Fibroblast of lung (primary cell): ENCODE measurements around the gene HIP1. TPM values are rescaled to one million over a fixed set of nuclear protein-coding genes. Genes with fewer than 3 reads are reported as not detected.
"Not testable (repeated sequence)": the region's sequence is repeated elsewhere in the genome, so short reads cannot be mapped to it uniquely, and the experiment has no call there.

ENCODE experiments used
- DNase-seq, 2 donors: peaks; one replicate each; pipeline versions ENCODE4 v3.0.0 to v3.0.0-alpha.2; 2010; ENCODE audit warnings: low read depth in 2 of 2
- H2AFZ ChIP-seq: 2 replicates; pipeline ENCODE4 v1.5.1; 2012; ENCODE audit warnings: low read length, control low read depth, inconsistent platforms
- H3K27ac ChIP-seq: 2 replicates; pipeline ENCODE4 v1.5.1; 2011; ENCODE audit warnings: low read length, control low read depth; ENCODE audit not compliant: insufficient read depth
- H3K27me3 ChIP-seq: 2 replicates; pipeline ENCODE4 v1.5.1; 2011; ENCODE audit warnings: mild to moderate bottlenecking, low read length; ENCODE audit not compliant: control insufficient read depth, insufficient read depth
- H3K36me3 ChIP-seq: 2 replicates; pipeline ENCODE4 v1.5.1; 2011; ENCODE audit warnings: low read length; ENCODE audit not compliant: control insufficient read depth, insufficient read depth
- H3K4me1 ChIP-seq: 2 replicates; pipeline ENCODE4 v1.5.1; 2011; ENCODE audit warnings: low read length; ENCODE audit not compliant: control insufficient read depth, insufficient read depth; ENCODE audit errors: extremely low read depth
- H3K4me2 ChIP-seq: 2 replicates; pipeline ENCODE4 v1.5.1; 2011; ENCODE audit warnings: low read length, control low read depth; ENCODE audit not compliant: insufficient read depth; ENCODE audit errors: extremely low read depth
- H3K4me3 ChIP-seq, 4 experiments: fragments of 200-600 bp in 1 of 4; sonication (generic) in 1 of 4; replicated peaks in 1 of 4; 2 replicates each; pipeline ENCODE4 v1.5.1; 2011 to 2016; ENCODE audit warnings: low read length in 4 of 4, low read depth in 3 of 4, mild to moderate bottlenecking in 3 of 4, control low read depth in 2 of 4, inconsistent platforms in 1 of 4, mixed read lengths in 1 of 4; ENCODE audit not compliant: insufficient read depth in 1 of 4; ENCODE audit errors: control extremely low read depth in 1 of 4
- H3K79me2 ChIP-seq: 2 replicates; pipeline ENCODE4 v1.5.1; 2012; ENCODE audit warnings: mild to moderate bottlenecking, low read length, inconsistent platforms; ENCODE audit not compliant: control insufficient read depth, insufficient read depth
- H3K9ac ChIP-seq: 2 replicates; pipeline ENCODE4 v1.5.1; 2011; ENCODE audit warnings: mild to moderate bottlenecking, low read length, control low read depth; ENCODE audit not compliant: insufficient read depth
- H3K9me3 ChIP-seq: 2 replicates; pipeline ENCODE4 v1.5.1; 2012; ENCODE audit warnings: low read depth, low read length; ENCODE audit not compliant: control insufficient read depth, insufficient read depth
- H4K20me1 ChIP-seq: 2 replicates; pipeline ENCODE4 v1.5.1; 2011; ENCODE audit warnings: low read length; ENCODE audit not compliant: control insufficient read depth, insufficient read depth; ENCODE audit errors: extremely low read depth
- EZH2 ChIP-seq: IDR thresholded peaks from 2 replicates; pipeline ENCODE4 v1.5.1; 2012; ENCODE audit warnings: low read length, control low read depth, mild to moderate bottlenecking; ENCODE audit errors: missing control alignments
- polyA plus RNA-seq, 2 donors: library from polyadenylated mRNA; depleted of rRNA in 1 of 2; stranded (reverse) in 1 of 2; unstranded in 1 of 2; fragments of >200 nt; gene quantifications; 2 replicates each; pipeline ENCODE4 v1.2.1, GENCODE V29; 2011 to 2012; ENCODE audit warnings: missing spikeins in 1 of 2
- total RNA-seq: library from RNA; depleted of rRNA; stranded (reverse); fragments of >200 nt; gene quantifications from 2 replicates; pipeline ENCODE4 v1.2.1, GENCODE V29; 2014
- TF ChIP-seq, protein P1 (sequence below), 2 donors: IDR thresholded peaks in 1 of 2; conservative IDR thresholded peaks in 1 of 2; 1 replicate in 1 of 2; 2 replicates in 1 of 2; pipeline ENCODE4 v1.5.1; 2011 to 2012; ENCODE audit warnings: low read length in 2 of 2, control low read depth in 1 of 2, inconsistent platforms in 1 of 2, low read depth in 1 of 2, mild to moderate bottlenecking in 1 of 2

HIP1 gene
- total and polyA plus RNA-seq, 2 donors (not counting 1 experiment from before 2014, with no cell fraction given) = 27.2 to 31.3 TPM

DNA sequence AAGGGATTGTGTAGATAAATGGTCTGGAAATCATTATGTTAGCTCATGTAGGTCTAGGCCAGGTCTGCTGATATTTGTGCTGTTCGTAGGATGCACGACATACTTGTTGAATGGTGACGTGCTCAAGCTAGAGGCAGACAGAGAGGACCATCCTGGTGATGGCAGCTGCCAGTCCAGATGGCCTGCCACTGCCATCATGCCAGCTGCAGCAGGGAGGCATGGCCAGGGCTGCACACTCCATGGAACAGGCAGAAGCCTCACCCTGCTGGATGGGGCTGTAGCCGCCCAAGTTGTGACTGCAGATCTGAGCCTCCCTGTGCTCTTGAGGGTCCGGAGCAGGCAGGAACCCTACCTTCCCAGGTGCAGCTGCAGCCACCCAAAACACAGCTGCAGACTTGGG lies 166.3 kb downstream of the HIP1 start:
- DNase-seq = no peak
- no peak overlapping the region for H2AFZ ChIP-seq
- no peaks in the 10 kb centered on the region for H3K4me1 ChIP-seq
- no peak overlapping the region for H3K9ac ChIP-seq
- no peaks in the 10 kb centered on the region for H3K9me3 ChIP-seq
- TF ChIP-seq EZH2 = no peak
- TF ChIP-seq, protein P1, sequence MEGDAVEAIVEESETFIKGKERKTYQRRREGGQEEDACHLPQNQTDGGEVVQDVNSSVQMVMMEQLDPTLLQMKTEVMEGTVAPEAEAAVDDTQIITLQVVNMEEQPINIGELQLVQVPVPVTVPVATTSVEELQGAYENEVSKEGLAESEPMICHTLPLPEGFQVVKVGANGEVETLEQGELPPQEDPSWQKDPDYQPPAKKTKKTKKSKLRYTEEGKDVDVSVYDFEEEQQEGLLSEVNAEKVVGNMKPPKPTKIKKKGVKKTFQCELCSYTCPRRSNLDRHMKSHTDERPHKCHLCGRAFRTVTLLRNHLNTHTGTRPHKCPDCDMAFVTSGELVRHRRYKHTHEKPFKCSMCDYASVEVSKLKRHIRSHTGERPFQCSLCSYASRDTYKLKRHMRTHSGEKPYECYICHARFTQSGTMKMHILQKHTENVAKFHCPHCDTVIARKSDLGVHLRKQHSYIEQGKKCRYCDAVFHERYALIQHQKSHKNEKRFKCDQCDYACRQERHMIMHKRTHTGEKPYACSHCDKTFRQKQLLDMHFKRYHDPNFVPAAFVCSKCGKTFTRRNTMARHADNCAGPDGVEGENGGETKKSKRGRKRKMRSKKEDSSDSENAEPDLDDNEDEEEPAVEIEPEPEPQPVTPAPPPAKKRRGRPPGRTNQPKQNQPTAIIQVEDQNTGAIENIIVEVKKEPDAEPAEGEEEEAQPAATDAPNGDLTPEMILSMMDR (conservative IDR thresholded peaks at IDR 0.05 in 1 of 2, IDR thresholded peaks at IDR 0.05 in 1 of 2; ENCODE audit: low read depth in 1 of 2, low read length in 2 of 2) = no peak
- peaks cover 2% of the 10 kb centered on the region for H3K36me3 ChIP-seq
- H3K4me2 ChIP-seq = no peak overlapping the region
- no peaks in the 10 kb centered on the region for H4K20me1 ChIP-seq
- no peaks in the 10 kb centered on the region for H3K79me2 ChIP-seq
- no peak overlapping the region for H3K27ac ChIP-seq
- no peak overlapping the region for H3K4me3 ChIP-seq
- no peaks in the 10 kb centered on the region for H3K27me3 ChIP-seq

DNA sequence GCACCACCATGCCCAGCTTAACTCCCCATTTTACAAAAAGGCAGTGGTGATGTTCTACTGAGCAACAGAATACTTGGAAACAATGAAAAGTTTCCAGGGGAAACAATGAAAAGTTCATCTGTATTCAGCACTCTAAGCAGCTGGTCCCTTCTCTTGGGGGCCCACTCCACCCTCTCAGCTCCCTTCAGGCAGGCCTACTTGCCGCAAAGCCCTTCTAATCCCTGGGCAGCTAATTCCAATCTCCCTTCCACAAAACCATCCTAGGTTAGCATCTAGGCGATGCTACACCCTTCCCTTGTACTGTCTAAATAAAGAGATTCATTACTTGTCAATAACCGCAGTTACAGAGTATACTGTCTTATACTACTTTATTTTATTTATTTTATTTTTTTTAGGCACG lies 167.5 kb downstream of the HIP1 start:
- Histone ChIP-seq H3K9ac (no peak overlapping the region), H3K27me3 (no peaks in the 10 kb centered on the region), H2AFZ (no peak overlapping the region), H3K4me3 (no peak overlapping the region), H4K20me1 (no peaks in the 10 kb centered on the region), H3K9me3 (no peaks in the 10 kb centered on the region), H3K36me3 (peaks cover 2% of the 10 kb centered on the region), H3K4me1 (no peaks in the 10 kb centered on the region), H3K27ac (no peak overlapping the region), H3K4me2 (no peak overlapping the region), H3K79me2 (no peaks in the 10 kb centered on the region)
- no peak for DNase-seq
- TF ChIP-seq EZH2 = no peak
- TF ChIP-seq, protein P1 (conservative IDR thresholded peaks at IDR 0.05 in 1 of 2, IDR thresholded peaks at IDR 0.05 in 1 of 2; ENCODE audit: low read depth in 1 of 2, low read length in 2 of 2) = no peak

DNA sequence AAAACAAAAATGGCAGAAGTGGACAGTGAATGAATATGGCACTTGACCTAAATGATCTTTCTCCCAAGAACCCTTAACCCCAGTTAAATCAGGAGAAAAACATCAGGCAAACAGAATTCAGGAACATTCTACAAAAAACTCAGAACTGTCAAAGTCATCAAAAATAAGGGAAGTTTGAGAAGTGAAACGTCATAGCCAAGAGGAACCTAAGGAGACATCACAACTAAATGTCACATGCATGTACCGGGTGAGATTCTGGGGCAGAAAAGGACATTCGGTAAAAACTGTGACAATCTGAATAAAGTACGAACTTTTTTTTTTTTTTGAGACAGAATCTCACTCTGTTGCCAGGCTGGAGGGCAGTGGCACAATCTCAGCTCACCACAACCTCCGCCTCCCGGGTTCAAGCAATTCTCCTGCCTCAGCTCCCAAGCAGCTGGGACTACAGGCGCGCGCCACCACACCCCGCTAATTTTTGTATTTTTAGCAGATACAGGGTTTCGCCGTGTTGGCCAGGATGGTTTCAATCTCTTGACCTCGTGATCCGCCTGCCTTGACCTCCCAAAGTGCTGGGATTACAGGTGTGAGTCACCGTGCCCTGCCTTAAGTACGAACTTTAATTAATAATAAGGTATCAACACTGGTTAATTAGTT lies 169.0 kb downstream of the HIP1 start:
- DNase-seq = not testable (repeated sequence)

More for the DNA sequence above, 169.0 kb downstream of the HIP1 start:
- not testable (repeated sequence) for H3K9ac ChIP-seq, H3K4me3 ChIP-seq, H3K36me3 ChIP-seq, H3K27me3 ChIP-seq, H3K4me2 ChIP-seq, H3K4me1 ChIP-seq, H2AFZ ChIP-seq, H4K20me1 ChIP-seq, H3K9me3 ChIP-seq, H3K27ac ChIP-seq, H3K79me2 ChIP-seq
